Type B pancreatic cell (in vitro differentiated cells): ENCODE measurements around the gene DCTN2. TPM values are rescaled to one million over a fixed set of nuclear protein-coding genes. Genes with fewer than 3 reads are reported as not detected.

Experiments used
- DNase-seq: peaks from one replicate; pipeline ENCODE4 v3.0.0; 2021; ENCODE audit warnings: mixed read lengths; ENCODE audit not compliant: unreplicated experiment; ENCODE audit errors: extremely low spot score
- H3K27ac Mint-ChIP-seq: 2 replicates; pipeline ENCODE4 v1.8.0; 2021; ENCODE audit warnings: mild to moderate bottlenecking, mixed read lengths
- H3K27me3 Mint-ChIP-seq: 2 replicates; pipeline ENCODE4 v1.8.0; 2021; ENCODE audit warnings: mixed read lengths
- H3K36me3 Mint-ChIP-seq: 2 replicates; pipeline ENCODE4 v1.8.0; 2021; ENCODE audit warnings: mixed read lengths
- H3K4me1 Mint-ChIP-seq: one replicate; pipeline ENCODE4 v1.8.0; 2021; ENCODE audit warnings: mixed read lengths; ENCODE audit not compliant: unreplicated experiment
- H3K4me3 Mint-ChIP-seq: 2 replicates; pipeline ENCODE4 v1.8.0; 2021; ENCODE audit warnings: mild to moderate bottlenecking, mixed read lengths
- H3K9me3 Mint-ChIP-seq: 2 replicates; pipeline ENCODE4 v1.8.0; 2021; ENCODE audit warnings: mixed read lengths
- long read RNA-seq: library from polyadenylated mRNA; unstranded; transcript quantifications from one replicate; pipeline ENCODE4 v2.0.0, GENCODE V29; 2020
- total RNA-seq: library from RNA; stranded (reverse); gene quantifications from 2 replicates; pipeline ENCODE4 v1.2.1, GENCODE V29; 2021; ENCODE audit warnings: low replicate concordance
- TF ChIP-seq, protein P1 (sequence below): fragments of 200-600 bp; sonication (generic); conservative IDR thresholded peaks from 2 replicates; pipeline ENCODE4 v1.5.0; 2021; ENCODE audit warnings: antibody characterized with exemption, mild to moderate bottlenecking

The DCTN2 gene
- total RNA-seq = 119 and 126 TPM in 2 replicates
- long read RNA-seq, transcript DCTN2-209 (14 exons, 2,061 nt) = major isoform, 683 of 837 reads
- long read RNA-seq, partial matches to known transcripts = 18 of 837 reads
- long read RNA-seq, other reads (novel, unspliced or antisense) = 133 of 837 reads

DNA sequence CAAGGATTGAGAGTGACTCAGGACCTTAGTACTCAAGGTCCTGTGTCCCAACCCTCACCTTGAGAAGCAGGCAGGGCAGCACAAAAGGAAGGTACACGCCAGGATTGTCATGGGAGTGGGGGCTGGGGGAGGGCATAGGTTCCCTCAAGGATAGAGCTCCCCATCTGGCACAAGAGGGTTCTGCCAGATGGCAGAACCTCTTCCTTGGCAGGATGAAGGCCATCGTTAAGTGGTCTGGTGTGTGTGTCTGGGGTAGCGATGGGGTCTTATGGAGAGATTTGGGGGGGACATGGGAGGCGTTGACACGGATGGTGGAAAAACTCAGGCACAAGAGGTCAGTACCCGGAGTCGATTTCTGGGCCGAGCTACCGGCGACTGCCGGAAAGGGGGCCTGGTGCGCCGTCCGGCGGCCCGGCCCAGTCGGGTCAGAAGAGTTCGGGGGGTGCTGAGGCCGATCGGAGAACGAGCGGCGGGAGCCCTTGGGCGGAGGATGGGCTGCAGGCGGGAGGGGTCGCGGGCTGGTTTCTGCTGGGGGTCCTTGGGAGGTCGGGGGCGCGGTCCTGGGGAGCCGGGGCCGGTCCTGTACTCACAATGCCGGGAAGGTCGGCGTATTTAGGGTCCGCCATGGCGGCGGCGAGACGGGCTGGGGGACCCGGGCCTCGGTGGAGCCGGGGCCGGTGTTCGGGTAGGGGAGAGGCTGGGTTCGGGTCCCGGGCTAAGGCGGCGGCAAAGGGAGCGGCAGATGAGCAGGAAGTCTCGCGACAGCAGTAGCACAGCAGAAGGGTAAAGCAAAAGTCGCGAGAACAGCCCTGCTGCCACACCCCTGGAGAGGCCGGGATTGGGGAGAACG lies at the start of gene DCTN2:
DCTN2 (minus strand) TSS at position 755 of the 850 bp plus-strand sequence; CDS start at position 626, 129 bp downstream.
- no peaks in the 10 kb centered on the region for H3K36me3 Mint-ChIP-seq
- peak within 1 kb of the TSS; percentile 93 for H3K27ac Mint-ChIP-seq
- TF ChIP-seq, protein P1, sequence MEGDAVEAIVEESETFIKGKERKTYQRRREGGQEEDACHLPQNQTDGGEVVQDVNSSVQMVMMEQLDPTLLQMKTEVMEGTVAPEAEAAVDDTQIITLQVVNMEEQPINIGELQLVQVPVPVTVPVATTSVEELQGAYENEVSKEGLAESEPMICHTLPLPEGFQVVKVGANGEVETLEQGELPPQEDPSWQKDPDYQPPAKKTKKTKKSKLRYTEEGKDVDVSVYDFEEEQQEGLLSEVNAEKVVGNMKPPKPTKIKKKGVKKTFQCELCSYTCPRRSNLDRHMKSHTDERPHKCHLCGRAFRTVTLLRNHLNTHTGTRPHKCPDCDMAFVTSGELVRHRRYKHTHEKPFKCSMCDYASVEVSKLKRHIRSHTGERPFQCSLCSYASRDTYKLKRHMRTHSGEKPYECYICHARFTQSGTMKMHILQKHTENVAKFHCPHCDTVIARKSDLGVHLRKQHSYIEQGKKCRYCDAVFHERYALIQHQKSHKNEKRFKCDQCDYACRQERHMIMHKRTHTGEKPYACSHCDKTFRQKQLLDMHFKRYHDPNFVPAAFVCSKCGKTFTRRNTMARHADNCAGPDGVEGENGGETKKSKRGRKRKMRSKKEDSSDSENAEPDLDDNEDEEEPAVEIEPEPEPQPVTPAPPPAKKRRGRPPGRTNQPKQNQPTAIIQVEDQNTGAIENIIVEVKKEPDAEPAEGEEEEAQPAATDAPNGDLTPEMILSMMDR = no peak
- peaks cover 43% of the 10 kb centered on the region for H3K27me3 Mint-ChIP-seq
- peaks cover 11% of the 10 kb centered on the region for H3K4me1 Mint-ChIP-seq
- no peaks in the 10 kb centered on the region for H3K9me3 Mint-ChIP-seq
- peak within 1 kb of the TSS; percentile 97 for H3K4me3 Mint-ChIP-seq
- DNase-seq = peak; percentile 92

DNA sequence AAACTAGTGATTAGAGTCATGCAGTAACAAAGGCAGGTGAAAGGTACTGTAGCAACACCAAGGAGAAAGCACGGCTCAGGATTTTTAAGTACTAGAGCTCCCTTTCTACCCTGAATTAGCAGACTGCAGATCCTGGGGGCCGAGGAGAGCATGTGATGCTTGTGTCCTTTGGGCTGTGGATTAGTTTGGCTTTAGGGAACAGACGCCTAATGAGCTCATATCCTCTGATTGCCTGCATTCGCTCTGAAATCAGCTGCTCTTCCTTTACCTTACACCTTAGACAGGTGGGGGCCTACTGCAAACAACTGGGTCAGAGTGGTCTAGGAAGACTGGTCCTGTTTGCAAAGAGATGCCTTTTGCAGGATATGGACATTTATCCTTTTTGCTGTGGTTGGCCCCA lies 46.2 kb upstream of the DCTN2 start:
- DNase-seq = no peak
- peaks cover 4% of the 10 kb centered on the region for H3K27me3 Mint-ChIP-seq
- no peaks in the 10 kb centered on the region for H3K9me3 Mint-ChIP-seq
- peak overlapping the region; percentile 95 for H3K4me3 Mint-ChIP-seq
- TF ChIP-seq, protein P1 = no peak
- H3K27ac Mint-ChIP-seq = no peak overlapping the region
- H3K4me1 Mint-ChIP-seq = peaks cover 16% of the 10 kb centered on the region
- H3K36me3 Mint-ChIP-seq = peaks cover 10% of the 10 kb centered on the region

DNA sequence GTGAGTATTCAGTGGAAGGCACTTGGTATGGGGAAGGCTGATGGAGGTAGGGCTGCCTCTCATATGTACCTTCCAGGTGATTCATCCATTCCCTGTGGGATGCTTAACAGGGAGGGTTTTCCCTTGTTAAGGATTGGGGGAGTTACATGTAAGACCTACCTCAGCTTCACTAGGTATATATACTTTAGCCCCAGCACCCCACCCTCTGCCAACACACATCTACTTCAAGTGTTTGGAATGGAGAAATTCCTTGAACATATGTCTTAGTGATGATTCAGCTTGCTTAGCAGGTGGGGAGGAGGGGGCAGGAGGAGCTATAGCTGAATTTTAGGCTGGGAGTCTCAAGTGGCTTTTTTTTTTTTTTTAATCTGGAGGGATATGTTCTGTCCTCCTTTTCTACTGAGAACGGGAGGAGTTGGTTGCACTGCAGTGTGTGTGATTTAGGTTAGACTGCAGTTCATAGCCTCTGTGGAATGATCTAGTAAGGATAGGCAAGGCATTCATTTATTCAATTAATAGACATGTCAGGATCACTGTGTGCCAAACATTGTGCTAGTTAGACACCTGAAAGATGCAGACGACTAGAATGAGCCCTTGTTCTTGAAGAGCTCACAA lies 45.7 kb upstream of the DCTN2 start:
- Mint-ChIP-seq H3K27me3 (peaks cover 4% of the 10 kb centered on the region), H3K4me3 (peak overlapping the region; percentile 95), H3K4me1 (peaks cover 16% of the 10 kb centered on the region), H3K27ac (peak overlapping the region; percentile 92), H3K36me3 (peaks cover 8% of the 10 kb centered on the region), H3K9me3 (no peaks in the 10 kb centered on the region)
- TF ChIP-seq, protein P1 = no peak
- DNase-seq = no peak

DNA sequence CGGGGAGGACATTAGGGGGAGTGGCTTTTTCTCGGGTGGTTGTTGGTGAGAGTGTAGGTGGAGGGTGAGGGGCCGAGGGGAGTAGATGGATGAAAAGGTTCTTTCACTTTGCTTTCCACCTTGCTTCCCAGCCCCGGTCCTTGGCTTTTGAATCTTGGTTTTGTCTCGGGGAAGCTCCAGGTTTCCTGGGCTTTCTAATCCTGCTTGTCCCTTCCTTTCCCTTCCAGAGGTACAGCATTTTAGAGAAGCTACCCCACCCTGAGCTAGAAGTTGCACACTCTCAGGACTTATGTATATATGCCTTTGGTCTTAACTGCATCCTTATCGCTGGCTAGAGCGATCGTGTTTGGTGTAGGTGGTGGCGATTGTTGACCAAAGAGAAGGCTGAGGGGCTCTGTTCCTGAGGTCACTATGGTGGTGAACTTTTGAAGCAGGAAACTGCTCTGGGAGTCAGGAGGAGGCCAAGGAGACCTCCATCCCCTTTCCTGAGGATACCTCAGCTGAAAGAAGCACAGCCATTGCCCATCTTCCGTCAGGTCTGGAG lies 44.9 kb upstream of the DCTN2 start:
- H3K4me1 Mint-ChIP-seq = peaks cover 16% of the 10 kb centered on the region
- peak overlapping the region; percentile 95 for H3K4me3 Mint-ChIP-seq
- no peak for DNase-seq
- H3K9me3 Mint-ChIP-seq = no peaks in the 10 kb centered on the region
- peak overlapping the region; percentile 92 for H3K27ac Mint-ChIP-seq
- peaks cover 4% of the 10 kb centered on the region for H3K27me3 Mint-ChIP-seq
- TF ChIP-seq, protein P1 = no peak
- peaks cover 3% of the 10 kb centered on the region for H3K36me3 Mint-ChIP-seq

DNA sequence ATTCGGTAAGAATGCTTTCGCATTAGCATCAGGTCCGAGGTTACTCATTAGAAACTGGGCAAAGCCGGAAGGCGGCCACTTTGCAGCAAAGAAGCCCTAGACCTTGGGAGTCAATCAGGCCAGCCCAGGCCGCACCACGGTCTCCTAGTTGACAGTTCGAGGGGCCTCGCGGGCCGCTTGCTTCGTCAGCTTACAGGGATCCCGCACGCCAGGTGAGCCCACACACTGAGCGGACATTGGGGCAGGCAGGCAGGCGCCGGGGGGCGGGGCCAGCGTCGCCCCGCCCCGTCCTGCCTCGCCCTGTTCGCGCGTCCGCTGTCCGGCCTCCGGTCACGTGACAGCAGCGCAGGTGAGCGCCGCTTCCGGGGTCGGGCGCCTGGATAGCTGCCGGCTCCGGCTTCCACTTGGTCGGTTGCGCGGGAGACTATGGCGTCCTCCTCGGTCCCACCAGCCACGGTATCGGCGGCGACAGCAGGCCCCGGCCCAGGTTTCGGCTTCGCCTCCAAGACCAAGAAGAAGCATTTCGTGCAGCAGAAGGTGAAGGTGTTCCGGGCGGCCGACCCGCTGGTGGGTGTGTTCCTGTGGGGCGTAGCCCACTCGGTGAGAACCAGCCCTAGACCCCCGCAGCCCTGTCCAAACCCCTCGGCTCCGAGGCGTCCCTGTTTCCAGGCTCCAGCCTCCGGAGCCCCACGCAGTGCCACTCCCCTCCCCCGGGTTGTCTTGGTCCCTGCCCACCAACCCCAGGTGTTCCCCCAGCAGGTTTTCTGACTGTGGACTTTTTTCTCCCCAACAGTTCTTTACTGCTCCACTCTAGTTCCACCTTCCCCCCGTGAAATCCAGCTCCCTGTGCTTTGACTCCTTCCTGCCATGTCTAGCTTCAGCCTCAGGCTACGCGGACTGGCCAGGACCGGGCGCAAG lies 44.1 kb upstream of the DCTN2 start, which contains the start of gene PIP4K2C:
PIP4K2C (plus strand) TSS at position 329 of the 918 bp plus-strand sequence; CDS start at position 427, 98 bp downstream.
- peak; percentile 84 for DNase-seq
- Mint-ChIP-seq H3K9me3 (no peaks in the 10 kb centered on the region), H3K4me3 (peak within 1 kb of the TSS; percentile 95), H3K27ac (peak within 1 kb of the TSS; percentile 92), H3K36me3 (peaks cover 3% of the 10 kb centered on the region), H3K27me3 (peaks cover 4% of the 10 kb centered on the region), H3K4me1 (peaks cover 16% of the 10 kb centered on the region)
- TF ChIP-seq, protein P1 = no peak
